Stimulated activated CD4-positive, alpha-beta T cell treated with anti-CD3 and anti-CD28 coated beads, Interleukin-2, amount 100 ng/mL, for 48 hours (primary cell): ENCODE data around the gene ZNF628.
A peak's percentile ranks its signal among the peaks of the same experiment; 100 is the strongest.

ENCODE experiments used
- DNase-seq, 2 donors: peaks; one replicate each; pipeline ENCODE4 v3.0.0-alpha.2; 2020

The ZNF628 gene

DNA sequence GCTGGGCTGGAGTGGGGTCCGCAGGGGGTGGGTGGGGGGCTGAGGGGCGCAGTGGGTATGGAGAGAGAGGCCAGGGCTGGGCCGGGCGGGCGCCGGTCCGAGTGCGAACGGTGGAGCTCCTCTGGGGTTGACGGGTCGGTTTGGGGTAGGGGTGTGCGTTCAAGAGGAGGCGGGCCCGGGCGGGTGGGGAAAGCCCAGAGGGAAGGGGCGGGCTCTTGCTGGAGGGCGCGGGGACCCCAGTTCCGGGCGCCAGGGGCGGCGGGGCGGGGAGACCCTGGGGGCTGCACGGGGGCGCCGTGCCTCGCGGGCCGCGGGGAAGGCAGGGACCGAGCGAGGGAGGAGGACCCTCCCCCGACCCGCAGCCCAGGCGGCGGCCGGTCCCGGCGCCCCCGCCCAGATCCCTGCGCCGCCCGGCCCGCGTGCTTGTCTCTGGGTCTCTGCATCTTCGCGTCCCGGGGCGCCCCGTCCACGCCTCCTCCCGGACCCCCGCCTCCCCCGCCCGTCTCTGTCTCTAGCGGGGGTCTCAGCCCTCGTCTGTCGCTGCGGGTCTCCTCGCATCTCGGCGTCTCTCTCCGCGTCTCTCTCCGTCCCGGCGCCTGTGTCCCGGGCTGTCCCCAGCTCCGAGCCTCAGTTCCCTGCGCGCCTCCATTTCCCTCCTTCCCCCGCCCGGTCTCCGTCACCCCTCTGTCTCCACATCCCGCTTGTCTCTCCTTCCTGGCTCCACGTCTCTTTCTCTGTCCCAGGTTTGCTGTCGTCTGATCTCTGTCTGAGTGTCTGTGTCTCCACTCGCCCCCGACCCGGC is 25.1 kb upstream of the ZNF628 start:
- DNase-seq: no peak

DNA sequence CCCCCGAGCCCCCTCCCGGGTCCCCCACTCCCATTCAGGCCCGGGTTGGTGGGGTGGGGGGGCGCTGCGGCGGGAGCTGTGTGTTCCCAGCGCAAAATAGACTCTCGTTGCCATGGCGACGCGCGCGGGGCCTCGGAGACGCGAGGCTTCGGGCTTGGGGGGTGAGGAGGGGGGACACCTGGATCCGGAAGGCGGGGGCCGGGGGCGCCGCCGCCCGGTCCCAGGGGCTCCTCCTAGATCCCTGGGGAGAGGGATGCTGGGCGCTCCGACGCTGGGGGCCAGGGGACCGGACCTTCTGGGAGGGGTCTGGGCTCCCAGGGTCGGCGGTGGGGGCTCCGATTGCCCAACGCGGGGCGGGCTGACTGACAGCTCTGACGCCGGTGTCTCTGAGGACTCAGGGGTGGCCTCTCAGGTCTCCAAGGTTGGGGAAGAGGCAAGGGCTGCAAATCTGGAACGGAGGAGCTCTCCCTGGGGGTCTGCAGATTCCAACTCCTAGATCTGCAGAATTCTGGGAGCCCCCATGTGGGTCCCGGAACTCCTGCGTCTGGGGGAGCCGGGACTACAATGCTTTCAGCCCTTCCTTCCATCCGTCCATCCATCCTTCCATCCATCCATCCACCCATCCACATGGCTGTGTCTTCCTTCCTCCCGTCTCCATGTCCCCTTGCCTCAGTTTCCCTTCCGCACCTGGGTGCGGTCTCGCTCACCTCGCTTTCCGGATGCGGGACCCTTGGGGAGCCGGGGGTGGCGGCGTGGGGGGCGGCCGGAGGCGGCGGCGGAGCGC is 24.3 kb upstream of the ZNF628 start:
- no peak for DNase-seq

GRCh38 chr19:55452749-55453346 is 23.6 kb upstream of the ZNF628 start:
- peak in 1 of 2 donors; percentile 22 for DNase-seq

DNA sequence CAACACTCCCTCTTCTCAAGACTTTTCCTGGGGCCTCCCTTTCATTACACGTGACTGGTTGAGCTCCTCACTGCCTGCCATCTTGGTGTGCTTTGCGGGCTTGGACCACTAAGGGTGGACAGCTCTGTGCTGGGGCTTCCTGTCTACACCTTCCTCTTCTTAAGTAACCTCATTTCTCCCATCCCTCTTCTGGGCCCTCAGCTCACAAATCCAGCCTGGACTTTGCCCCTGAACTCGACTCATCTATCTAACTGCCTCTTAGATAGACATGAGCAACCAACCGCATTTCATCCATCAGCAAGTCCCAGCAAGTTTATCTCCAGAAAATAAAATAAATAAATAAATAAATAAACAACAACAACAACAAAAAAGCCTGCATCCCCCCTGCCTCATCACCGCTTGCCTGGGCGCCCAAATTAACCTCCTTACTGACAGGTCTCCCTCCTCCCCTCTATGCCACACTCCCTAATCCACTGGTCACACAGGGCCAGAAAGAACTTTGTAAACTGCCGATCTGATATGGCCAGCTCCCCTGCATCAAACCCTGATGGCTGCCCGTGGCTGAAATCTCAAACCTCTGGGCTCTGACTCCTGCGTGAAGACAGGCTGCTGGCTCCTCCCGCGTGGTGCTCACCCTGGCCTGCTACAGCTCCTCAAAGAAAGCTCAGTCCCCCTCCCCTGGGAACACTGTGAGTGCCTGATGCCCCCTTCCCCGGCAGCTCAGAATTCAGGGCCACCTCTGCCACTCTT is 22.7 kb upstream of the ZNF628 start:
- no peak for DNase-seq

DNA sequence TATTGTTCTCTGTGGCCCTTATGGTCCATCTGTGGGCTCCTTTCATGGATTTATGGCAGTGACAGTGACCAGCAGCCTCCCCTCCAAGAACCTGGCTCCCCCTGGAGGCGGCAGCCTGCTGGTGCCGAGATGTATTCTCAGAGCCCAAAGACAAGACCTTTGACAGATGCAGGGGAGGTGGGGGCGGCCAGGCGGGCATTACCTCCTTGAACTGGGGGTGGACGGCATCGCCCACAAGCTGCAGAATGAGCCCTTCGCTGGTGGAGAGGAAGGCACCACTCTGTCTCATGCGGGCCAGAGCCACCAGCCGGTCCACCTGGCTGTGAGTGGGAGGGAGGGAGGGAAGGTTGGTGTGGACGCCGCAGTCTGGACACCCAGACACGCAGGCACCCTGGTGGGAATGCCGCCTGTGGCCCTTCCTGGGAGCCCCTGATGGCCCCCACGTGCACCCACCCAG is 21.6 kb upstream of the ZNF628 start:
- peak in 1 of 2 donors; percentile 31 for DNase-seq

DNA sequence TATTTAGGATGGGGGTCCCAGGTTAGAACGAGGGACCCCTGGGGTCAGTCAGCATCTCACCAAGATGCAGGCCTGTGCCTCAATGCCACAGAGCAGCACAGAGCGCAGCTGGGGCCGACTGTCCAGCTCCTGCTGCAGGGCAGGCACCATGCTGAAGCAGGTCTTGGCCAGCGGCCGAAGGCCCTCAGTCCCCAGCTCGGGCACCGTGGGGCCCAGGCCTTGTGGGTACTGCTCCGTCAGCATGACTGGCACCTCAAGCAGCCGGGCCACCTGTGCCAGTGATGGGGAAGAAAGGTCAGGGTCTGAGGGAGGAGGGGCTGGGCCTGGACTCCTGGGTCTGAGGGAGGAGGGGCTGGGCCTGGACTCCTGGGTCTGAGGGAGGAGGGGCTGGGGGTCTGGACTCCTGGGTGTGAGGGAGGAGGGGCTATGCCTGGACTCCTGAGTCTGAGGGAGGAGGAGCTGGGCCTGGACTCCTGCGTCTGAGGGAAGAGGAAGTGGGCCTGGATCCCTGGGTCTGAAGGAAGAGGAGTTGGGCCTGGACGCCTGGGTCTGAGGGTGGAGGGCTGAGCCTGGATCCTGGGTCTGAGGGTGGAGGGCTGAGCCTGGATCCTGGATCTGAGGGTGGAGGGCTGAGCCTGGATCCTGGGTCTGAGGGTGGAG is 20.7 kb upstream of the ZNF628 start:
- no peak for DNase-seq

- no peak for DNase-seq
These were observed 20.1 kb upstream of the ZNF628 start for GRCh38 chr19:55456347-55456746.

- DNase-seq: no peak
These were observed 18.5 kb upstream of the ZNF628 start for GRCh38 chr19:55457683-55458457.

DNA sequence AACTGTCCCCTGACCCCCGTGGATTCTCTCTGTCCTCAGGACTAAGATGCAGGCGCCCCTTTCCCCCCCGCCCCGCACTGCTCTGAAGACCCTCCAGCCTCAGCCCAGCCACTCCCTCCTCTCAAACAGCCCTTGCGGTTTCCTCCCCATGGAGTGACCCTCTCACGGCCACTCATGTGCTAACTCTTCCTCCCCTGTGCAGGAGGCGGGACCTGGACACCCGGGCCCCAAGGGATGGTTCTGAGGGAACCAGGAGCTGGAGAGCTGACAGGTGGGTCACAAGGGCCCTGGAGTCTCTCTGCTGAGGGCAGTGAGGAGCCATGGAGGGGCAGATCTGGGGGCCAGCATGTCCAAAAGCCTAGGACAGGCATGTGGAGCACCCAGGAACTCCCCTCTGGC is 16.9 kb upstream of the ZNF628 start:
- no peak for DNase-seq

DNA sequence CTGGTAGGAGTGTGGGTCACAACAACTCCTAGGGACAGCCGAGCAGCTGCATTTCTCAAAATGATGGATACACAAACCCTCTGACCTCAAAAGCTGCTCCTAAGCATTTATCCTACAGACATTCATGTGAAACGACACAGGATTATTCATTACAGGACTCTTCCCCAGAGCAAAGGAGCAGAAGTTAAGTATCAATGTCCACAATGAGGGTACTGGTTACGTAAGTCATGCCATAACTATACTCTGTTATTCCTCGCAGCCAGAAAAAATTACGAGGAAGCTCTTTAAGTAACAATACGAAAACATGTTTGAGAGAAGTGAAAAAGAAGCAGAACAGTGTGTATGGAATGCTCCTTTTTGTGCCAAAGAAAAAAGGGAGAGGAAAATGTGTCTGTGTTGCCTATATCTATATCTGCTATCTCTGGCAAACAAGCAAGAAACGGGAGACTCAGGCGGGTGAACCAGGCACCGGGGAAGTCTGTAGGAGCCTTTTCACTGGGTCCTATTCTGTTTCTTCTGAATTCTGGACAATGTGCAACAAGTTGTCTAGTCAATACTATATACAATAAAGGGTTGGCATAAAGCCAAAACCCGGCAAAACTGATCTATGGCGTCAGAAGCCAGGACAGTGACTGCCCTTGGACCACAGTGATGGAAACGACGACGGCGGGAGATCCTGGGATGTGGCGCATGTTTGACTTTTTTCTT is 16.3 kb upstream of the ZNF628 start:
- no peak for DNase-seq

GRCh38 chr19:55460670-55461258 is 15.7 kb upstream of the ZNF628 start:
- DNase-seq: no peak

DNA sequence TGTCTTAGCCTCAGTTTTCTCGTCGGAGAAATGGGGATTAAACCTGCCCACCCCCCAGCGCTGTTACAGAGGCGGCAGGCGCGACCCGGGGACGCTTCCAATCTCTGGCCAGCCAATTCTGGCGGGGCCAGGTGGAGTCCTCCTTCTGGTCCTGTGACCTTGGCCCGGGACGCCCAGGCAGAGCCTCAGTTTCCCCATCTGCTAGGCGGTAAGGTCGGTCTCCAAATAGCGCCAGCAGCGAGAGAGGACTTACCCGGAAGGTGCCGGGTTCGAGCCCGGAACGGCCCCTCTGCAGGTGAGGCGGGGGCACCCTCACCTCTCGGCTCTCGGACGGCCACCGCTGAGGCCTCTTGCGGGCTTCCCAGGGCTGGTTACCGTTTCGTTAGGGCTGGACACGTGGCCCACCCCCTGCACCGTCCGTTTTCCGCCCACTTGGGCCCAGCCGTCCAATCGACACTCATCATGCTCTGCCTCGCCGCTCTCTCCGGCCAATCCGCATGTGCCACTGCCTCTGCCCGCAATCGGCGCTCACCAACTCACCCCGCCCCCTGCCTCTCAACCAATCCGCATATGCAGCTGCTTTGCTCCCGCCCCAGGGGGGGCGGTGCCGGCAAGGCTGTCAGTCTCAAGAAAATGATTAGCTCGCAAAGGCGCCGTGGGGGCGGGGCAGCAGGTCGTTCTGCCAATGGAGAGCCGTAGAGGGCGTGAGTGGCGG is 15.0 kb upstream of the ZNF628 start, which contains the start of gene ISOC2:
Gene ISOC2 (minus strand): TSS at position 384 of the 715 bp plus-strand sequence. CDS start 5,156 bp downstream, outside the sequence.
- peak; percentile 100 for DNase-seq

DNA sequence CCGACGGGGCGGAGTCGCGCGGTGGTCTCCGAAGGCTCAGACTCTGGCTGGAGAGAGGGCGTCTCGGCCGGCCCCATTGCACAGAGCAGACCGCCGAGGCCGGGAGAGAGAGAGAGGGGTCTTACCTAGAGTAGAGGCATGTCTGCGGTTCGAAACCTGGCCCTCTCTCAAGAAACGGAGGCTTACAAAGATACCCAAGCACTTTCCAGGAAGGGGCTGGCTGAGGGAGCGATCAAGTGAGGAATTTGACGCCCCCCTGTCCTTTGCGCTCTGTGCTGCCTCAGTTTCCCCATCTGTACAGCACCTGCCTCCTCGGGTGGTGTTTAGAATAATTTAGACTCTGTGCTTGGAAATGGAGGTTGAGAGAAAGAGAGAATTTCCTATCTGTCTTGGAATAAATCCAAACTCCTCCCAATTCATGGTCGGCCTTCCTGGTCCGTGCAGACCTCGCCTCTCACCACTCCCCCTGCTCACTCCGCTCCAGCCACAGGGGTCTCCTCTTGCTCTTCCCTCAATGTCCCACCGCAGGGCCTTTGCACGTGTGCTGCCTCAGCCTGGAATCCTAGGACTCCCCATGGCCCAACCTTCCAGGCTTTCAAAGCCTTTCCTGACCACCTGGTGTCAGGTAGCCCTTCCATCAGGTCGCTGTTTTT is 14.3 kb upstream of the ZNF628 start:
- DNase-seq: no peak

DNA sequence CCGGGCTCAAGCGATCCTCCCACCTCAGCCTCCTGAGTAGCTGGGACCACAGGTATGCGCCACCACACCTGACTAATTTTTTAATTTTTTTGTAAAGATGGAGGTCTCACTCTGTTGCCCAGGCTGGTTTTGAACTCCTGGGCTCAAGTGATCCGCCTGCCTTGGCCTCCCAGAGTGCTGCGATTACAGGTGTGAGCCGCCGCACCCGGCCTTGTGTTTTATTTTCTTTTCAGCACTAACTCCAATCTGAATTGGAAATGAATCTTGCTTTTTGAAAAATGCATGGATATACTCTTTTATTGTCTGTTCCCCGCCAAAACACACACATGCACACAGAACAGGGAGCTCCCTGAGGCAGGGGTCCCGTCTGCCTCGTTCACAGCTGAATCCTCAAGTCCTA is 13.7 kb upstream of the ZNF628 start:
- DNase-seq: no peak

- no peak for DNase-seq
These were observed 12.8 kb upstream of the ZNF628 start for GRCh38 chr19:55463583-55464031.

GRCh38 chr19:55464039-55464661 is 12.3 kb upstream of the ZNF628 start:
- DNase-seq: no peak

- DNase-seq: no peak
These were observed 11.8 kb upstream of the ZNF628 start, which contains the start of gene C19orf85 for GRCh38 chr19:55464662-55465054. C19orf85 (minus strand) TSS chr19:55464751; CDS start chr19:55464554, 197 bp downstream.
